PC-9 (cell line): Measurements from ENCODE around the gene SRP68. TPM values are rescaled to one million over a fixed set of nuclear protein-coding genes. Genes with fewer than 3 reads are reported as not detected.

ENCODE experiments used
- BruUV-seq: library from RNA; stranded (reverse); fragments of 400-500 nt; replicated peaks from 2 replicates; lab custom pipeline; 2021; lab: Mats Ljungman, UMichigan
- CTCF ChIA-PET: fragments of 300-600 bp; sonication (Branson Sonifier 250); formaldehyde crosslinking; loops from one replicate; lab custom pipeline; 2022; ENCODE audit warnings: antibody characterized with exemption; lab: Charles Lee
- POLR2A ChIA-PET: fragments of 300-600 bp; sonication (Branson Sonifier 250); formaldehyde crosslinking; loops from one replicate; lab custom pipeline; 2022; ENCODE audit warnings: antibody characterized with exemption; ENCODE audit not compliant: unreplicated experiment; lab: Charles Lee
- DNase-seq, 2 experiments: peaks; one replicate each; pipeline versions ENCODE4 v3.0.0 to v3.0.0-alpha.2; 2015 to 2022; ENCODE audit warnings: mixed read lengths in 1 of 2
- H2AFZ ChIP-seq: fragments of 200-600 bp; sonication (generic); 2 replicates; pipeline ENCODE4 v1.8.1; 2017; ENCODE audit warnings: antibody characterized with exemption
- H3F3A ChIP-seq: fragments of 200-600 bp; sonication (generic); 2 replicates; pipeline ENCODE4 v1.8.1; 2017; ENCODE audit warnings: antibody characterized with exemption, mild to moderate bottlenecking, low read depth; ENCODE audit not compliant: insufficient read depth
- H3K27ac ChIP-seq: fragments of 200-600 bp; sonication (generic); 2 replicates; pipeline ENCODE4 v1.6.1; 2016; ENCODE audit warnings: mixed run types
- H3K27me3 ChIP-seq: fragments of 200-600 bp; sonication (generic); 2 replicates; pipeline ENCODE4 v1.6.1; 2016; ENCODE audit warnings: low read depth, mixed run types; ENCODE audit not compliant: insufficient read depth
- H3K36me3 ChIP-seq: fragments of 200-600 bp; sonication (generic); 2 replicates; pipeline ENCODE4 v1.6.1; 2016; ENCODE audit warnings: low read depth, mixed run types
- H3K4me1 ChIP-seq: fragments of 200-600 bp; sonication (generic); replicated peaks from 2 replicates; pipeline ENCODE4 v1.6.1; 2016; ENCODE audit warnings: mixed run types; ENCODE audit not compliant: insufficient read depth
- H3K4me2 ChIP-seq: fragments of 200-600 bp; sonication (generic); 2 replicates; pipeline ENCODE4 v1.6.1; 2017; ENCODE audit warnings: mixed run types
- H3K4me3 ChIP-seq: fragments of 200-600 bp; sonication (generic); 2 replicates; pipeline ENCODE4 v1.6.1; 2016; ENCODE audit warnings: mixed run types
- H3K79me2 ChIP-seq: fragments of 200-600 bp; sonication (generic); 2 replicates; pipeline ENCODE4 v1.6.1; 2017; ENCODE audit warnings: low read depth, mixed run types
- H3K9me2 ChIP-seq: fragments of 200-600 bp; sonication (generic); 2 replicates; pipeline ENCODE4 v1.8.1; 2017; ENCODE audit warnings: mild to moderate bottlenecking; ENCODE audit not compliant: insufficient read depth
- H3K9me3 ChIP-seq: fragments of 200-600 bp; sonication (generic); 2 replicates; pipeline ENCODE4 v1.8.1; 2016; ENCODE audit warnings: low read depth; ENCODE audit not compliant: insufficient read depth
- H4K20me1 ChIP-seq: fragments of 200-600 bp; sonication (generic); 2 replicates; pipeline ENCODE4 v1.8.1; 2017; ENCODE audit not compliant: insufficient read depth
- CTCF ChIP-seq: fragments of 200-600 bp; sonication (generic); conservative IDR thresholded peaks from 2 replicates; pipeline ENCODE4 v1.6.1; 2017; ENCODE audit warnings: mixed run types, antibody characterized with exemption, mild to moderate bottlenecking, moderate library complexity
- EZH2 ChIP-seq: fragments of 200-600 bp; sonication (generic); IDR thresholded peaks from 2 replicates; pipeline ENCODE4 v1.8.0; 2017; ENCODE audit warnings: antibody characterized with exemption, low read depth
- intact Hi-C: fragments of 100-400 bp; cut with micrococcal nuclease; formaldehyde crosslinking; loops from one replicate; pipeline ENCODE4 v1.10.0; 2022; ENCODE audit not compliant: unreplicated experiment
- total RNA-seq: library from RNA; stranded (reverse); gene quantifications from 2 replicates; pipeline ENCODE4 v1.2.3, GENCODE V29; 2021

SRP68 gene
- total RNA-seq, 1 experiment from 2014 or later, result 91.7 TPM

GRCh38 chr17:76049239-76049638, 23.1 kb downstream of the SRP68 start:
- Histone ChIP-seq H3K79me2 (peaks cover 27% of the 10 kb centered on the region), H4K20me1 (no peaks in the 10 kb centered on the region), H3K27ac (no peak overlapping the region), H3K4me3 (no peak overlapping the region), H3K9me2 (no peaks in the 10 kb centered on the region), H2AFZ (no peak overlapping the region), H3K4me2 (no peak overlapping the region), H3K4me1 (peaks cover 48% of the 10 kb centered on the region), H3K9me3 (peaks cover 4% of the 10 kb centered on the region; the same call in 1 of the 2 replicates), H3F3A (peaks cover 43% of the 10 kb centered on the region), H3K36me3 (peaks cover 20% of the 10 kb centered on the region), H3K27me3 (no peaks in the 10 kb centered on the region)
- intact Hi-C loops, result no loop called here
- BruUV-seq, result no TSS peak
- POLR2A ChIA-PET, result interaction anchor here (0.6 kb wide), 2 partner anchors 14 to 235 kb away, joined by 3 read pairs; no protein-coding TSS in a partner anchor
- TF ChIP-seq EZH2 (no peak), CTCF (no peak)
- CTCF ChIA-PET, result no interaction called here
- no peak for DNase-seq

GRCh38 chr17:76048711-76049110, 23.6 kb downstream of the SRP68 start:
- H3F3A ChIP-seq, result peaks cover 38% of the 10 kb centered on the region
- H3K9me2 ChIP-seq, result no peaks in the 10 kb centered on the region
- H4K20me1 ChIP-seq, result no peaks in the 10 kb centered on the region
- no peak overlapping the region for H3K4me2 ChIP-seq
- H3K4me3 ChIP-seq, result no peak overlapping the region
- peaks cover 27% of the 10 kb centered on the region for H3K79me2 ChIP-seq
- peaks cover under 1% of the 10 kb centered on the region; the same call in 1 of the 2 replicates for H3K9me3 ChIP-seq
- H3K4me1 ChIP-seq, result peaks cover 42% of the 10 kb centered on the region
- intact Hi-C loops, result no loop called here
- POLR2A ChIA-PET, result interaction anchor here (0.6 kb wide), 1 partner anchor 15 kb away, joined by 3 read pairs; no protein-coding TSS in a partner anchor
- peak in 1 of 2 experiments; percentile 67 for DNase-seq
- TF ChIP-seq EZH2 (no peak), CTCF (no peak)
- peaks cover 20% of the 10 kb centered on the region for H3K36me3 ChIP-seq
- H3K27me3 ChIP-seq, result no peaks in the 10 kb centered on the region
- BruUV-seq, result no TSS peak
- H2AFZ ChIP-seq, result no peak overlapping the region
- CTCF ChIA-PET, result no interaction called here
- no peak overlapping the region for H3K27ac ChIP-seq

GRCh38 chr17:76048025-76048605, 24.2 kb downstream of the SRP68 start:
- DNase-seq, result no peak
- peaks cover 32% of the 10 kb centered on the region for H3F3A ChIP-seq
- TF ChIP-seq CTCF (no peak), EZH2 (no peak)
- H3K4me1 ChIP-seq, result peaks cover 36% of the 10 kb centered on the region
- no peak overlapping the region for H3K27ac ChIP-seq
- H4K20me1 ChIP-seq, result no peaks in the 10 kb centered on the region
- H2AFZ ChIP-seq, result no peak overlapping the region
- ChIA-PET POLR2A (no interaction called here), CTCF (no interaction called here)
- no peak overlapping the region for H3K4me2 ChIP-seq
- H3K27me3 ChIP-seq, result no peaks in the 10 kb centered on the region
- H3K9me3 ChIP-seq, result no peaks in the 10 kb centered on the region
- no peak overlapping the region for H3K4me3 ChIP-seq
- H3K79me2 ChIP-seq, result peaks cover 23% of the 10 kb centered on the region
- H3K9me2 ChIP-seq, result no peaks in the 10 kb centered on the region
- H3K36me3 ChIP-seq, result peaks cover 20% of the 10 kb centered on the region; the same call in 1 of the 2 replicates
- no TSS peak for BruUV-seq
- intact Hi-C loops, result no loop called here
